H54 (cell line): ENCODE data around the gene MYADML2.

Experiments
- DNase-seq: peaks from one replicate; pipeline ENCODE4 v3.0.0; 2011; ENCODE audit warnings: low spot score, mixed read lengths; ENCODE audit not compliant: insufficient read length
- FAIRE-seq: peaks from 3 replicates; lab custom pipeline; 2011; peaks lifted over from hg19 to GRCh38; lab: Jason Lieb, UNC
- POLR2A ChIP-seq: IDR thresholded peaks from 2 replicates; pipeline ENCODE4 v1.6.1; 2011; ENCODE audit warnings: low read depth, mild to moderate bottlenecking, low read length

MYADML2 gene

DNA sequence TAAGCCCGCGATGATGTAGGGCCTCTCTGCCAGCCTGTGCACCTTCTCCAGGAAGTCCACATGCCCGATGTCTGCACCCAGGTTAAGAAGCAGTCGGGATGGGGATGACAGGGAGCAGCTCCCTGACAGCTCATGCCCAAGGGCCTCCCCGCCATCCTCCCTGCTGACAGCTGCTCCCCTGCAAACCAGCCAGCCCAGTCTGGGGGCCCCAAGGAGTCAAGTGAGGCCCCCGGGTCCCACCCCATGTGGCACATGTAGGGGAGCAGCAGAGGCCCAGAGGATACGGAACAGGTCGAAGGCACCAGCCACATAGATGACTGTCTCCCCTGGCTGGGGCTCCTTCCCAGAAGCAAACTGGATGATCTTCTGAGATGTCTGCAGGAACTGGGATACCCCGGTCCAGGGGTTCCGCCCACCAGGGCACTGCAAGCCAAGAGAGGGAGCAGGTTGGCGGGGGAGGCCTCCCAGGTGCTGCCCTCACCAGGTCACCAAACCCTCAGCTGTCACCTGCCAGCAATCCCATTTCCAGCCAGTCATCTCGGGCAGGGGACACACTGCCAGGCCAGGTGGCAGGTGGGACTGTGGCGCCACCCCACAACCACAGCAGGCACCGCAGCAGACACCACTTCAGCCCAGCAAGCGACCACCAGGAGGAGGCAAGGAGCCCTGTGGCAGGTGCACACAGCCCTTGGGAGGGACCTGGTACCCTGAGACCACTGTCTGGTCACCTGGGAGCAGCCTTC, 40.4 kb downstream of the MYADML2 start:
- no peak for FAIRE-seq
- DNase-seq, result no peak
- TF ChIP-seq POLR2A, result no peak

DNA sequence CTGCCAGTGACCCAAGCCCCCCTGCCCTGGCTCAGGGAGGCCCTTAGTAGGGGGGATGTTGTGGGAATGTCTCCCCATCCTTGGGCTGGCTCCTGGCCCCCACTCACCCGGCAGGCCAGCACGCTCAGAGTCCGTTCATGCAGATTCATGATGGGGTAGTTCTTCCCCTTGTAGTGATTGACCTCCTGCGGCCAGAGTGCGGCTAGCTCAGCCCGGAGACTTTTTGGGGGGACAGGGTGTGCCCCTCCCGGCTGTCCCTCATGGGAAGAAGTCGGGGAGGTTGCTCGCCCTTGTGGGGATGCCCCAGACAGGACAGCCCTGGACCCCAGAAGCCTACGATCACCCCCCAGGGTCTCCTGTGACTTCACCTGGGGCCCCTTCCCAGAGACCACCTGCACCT, 41.0 kb downstream of the MYADML2 start:
- no peak for TF ChIP-seq POLR2A
- FAIRE-seq, result no peak
- no peak for DNase-seq

DNA sequence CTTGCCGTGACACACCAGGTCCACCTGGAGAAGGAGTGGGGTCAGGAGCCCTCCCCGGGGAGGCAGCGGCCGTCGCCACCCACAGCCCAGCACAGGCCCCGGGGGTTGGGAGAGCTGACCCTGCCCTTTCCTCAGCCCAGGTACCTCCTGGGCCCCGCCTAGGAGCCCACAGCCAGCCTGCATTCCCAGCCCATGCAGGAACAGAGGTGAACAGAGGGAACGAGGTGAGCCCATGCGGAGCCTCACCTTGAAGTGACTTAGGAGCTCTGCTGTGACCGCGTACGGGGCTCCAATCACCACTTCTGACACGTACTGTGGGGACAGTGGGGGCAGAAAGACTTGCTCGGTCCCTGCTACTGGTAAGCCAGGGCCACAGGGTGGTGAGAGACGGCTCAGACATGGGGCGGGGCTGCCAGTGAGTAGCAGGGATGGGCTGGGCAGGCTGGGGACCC, 41.6 kb downstream of the MYADML2 start:
- DNase-seq (no peak), FAIRE-seq (no peak)
- no peak for TF ChIP-seq POLR2A

DNA sequence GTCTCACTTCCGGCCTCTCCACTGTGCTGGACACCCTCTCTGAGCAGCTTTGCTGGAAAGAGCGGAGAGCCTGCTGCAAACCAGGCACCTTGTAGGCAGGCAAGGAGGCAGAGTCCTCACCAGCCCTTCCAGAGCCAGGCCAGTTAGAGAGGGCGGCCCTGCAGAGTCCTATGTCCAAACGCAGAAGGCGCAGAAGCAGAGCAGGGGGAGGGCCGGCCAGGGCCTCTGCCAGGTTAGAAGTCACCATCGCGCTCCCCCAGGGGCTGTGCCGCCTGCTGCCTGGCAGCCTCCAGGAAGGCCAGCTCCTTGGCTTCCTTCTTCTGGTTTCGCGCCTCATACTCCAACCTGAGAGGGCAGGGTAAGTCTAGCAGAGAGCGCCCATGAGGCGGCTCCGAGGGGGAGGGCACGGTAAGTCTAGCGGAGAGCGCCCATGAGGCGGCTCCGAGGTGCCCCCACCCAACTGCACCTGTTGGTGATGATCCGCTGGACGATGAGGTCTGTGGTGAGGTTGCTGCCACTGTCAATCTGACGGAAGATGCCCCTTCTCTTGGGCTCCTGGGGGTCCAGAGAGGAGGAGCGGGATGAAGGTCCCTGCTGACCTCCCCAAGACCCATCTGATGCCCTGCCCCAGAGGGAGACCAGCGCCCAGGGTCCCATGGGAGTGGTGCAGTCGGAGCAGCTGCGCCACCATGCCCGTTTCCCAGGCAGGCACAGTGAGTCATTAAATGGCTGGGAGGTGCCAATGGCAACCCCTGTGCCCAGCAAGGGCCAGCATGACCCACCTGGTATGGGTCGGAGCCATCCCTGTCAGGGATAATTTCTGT, 42.2 kb downstream of the MYADML2 start:
- FAIRE-seq (no peak), DNase-seq (no peak)
- TF ChIP-seq POLR2A, result no peak

DNA sequence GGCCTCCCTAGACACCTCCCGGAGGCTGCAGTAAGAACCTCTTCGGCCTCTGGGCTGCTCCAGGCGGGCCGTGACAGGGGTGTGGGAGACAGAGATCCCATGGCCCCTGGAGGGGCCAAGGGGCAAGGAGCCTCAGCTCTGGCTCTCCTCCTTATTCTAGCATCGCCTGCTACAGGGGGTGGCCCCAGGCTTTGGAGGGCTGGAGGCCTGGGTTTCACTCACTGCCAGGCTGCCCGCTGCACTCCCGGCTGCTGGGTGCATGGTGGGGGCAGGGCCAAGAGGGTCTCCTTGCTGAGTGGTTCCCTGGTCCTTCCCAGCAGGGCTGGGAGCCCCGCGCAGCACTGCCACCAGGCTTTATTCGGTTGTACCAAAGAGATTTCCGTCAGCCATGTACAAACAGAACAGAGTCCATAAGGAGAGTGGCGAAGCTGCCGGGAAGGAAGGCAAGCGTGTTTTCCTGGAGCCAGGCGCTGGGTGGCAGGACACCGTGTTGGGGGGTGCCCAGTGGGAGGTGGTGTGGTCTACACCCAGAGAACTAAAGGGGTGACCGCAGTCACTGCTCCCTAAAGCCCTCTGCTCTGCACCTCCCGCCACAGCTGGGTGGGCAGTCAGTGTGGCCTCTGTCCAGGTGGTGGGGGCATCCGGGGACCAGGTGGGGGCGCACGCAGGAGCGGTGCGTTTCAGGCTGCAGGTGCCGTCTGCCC, 43.0 kb downstream of the MYADML2 start:
- no peak for FAIRE-seq
- TF ChIP-seq POLR2A, result no peak
- no peak for DNase-seq

DNA sequence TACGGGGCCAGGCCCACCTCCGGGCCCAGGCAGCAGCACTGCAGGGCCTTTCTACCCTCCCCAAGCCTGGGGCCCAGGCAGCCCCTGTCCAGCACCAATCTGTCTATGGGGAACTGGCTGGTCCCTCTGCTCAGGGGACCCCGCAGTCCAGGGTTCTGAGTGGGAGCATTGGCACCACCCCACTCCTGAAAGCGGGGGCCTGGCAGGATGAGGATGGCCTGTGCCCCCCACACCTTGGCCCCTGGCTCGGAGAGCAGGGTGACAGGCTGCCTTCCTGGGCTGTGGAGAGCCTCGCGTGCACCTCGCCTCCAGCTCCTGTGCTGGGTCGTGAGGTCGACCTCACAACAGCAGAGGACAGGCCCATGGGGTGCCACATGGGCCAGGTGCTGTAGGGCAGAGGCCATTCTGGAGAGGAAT, 43.6 kb downstream of the MYADML2 start:
- DNase-seq, result no peak
- FAIRE-seq, result no peak
- no peak for TF ChIP-seq POLR2A

DNA sequence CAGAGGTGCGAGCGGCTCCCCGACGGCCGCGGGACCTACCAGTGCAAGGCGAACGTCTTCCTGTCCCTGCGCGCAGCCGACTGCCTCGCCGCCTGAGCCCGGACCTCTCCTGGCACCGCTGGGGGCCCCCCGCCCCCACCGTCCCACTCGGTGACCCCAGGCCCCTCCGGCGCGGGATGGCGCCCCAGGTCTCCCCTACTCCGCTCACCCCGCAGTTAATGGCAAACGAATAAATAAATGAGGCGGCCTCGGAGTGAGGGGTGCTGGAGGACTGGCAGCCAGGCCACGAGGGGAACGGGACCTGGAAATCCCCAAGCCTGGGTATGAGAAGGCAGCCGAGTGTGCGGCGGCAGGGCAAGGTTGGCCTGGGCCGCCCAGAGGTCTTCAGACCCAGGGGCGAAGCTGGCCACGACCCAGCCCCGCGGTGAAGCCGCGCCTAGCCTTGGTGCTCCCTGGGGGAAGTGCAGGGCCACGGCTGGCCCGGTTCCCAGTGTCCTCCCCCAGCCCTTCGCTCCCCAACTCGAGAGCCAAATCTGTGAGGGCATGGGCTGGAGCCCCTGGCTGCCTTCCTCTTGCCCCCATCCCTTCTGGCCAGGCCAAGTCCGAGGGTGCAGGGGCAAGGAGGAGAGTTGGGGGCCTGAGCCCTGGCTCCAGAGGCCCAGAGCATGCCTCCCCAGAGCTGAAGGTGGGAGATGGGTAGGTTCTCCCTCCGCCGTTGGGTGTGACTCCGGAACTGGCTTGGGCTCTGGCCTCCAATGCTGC, 44.2 kb downstream of the MYADML2 start:
- no peak for TF ChIP-seq POLR2A
- FAIRE-seq (no peak), DNase-seq (no peak)

DNA sequence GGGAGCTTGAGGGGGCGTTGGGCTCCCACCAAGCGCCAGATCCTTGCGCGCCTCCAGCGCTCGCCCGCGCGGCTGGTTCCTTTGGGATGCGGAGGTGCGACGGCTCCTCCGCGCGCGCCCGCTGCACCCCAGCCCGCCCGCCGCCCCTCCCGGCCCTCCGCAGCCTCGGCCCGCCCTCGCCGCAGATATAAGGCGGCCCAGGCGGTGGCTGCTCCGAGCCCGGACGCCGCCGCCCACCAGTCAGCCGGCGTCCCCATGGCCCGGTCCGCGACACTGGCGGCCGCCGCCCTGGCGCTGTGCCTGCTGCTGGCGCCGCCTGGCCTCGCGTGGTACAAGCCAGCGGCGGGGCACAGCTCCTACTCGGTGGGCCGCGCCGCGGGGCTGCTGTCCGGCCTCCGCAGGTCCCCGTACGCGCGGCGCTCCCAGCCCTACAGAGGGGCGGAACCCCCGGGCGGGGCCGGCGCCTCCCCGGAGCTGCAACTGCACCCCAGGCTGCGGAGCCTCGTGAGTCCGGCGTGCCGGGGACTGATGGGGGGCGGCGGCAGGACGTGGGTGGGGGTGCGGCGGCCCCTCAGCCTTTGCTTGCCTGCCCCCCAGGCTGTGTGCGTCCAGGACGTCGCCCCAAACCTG, 44.9 kb downstream of the MYADML2 start, which contains the start of gene NPB:
NPB (plus strand) TSS at position 216 of the 630 bp plus-strand sequence; CDS start at position 256, 40 bp downstream.
- FAIRE-seq (no peak), DNase-seq (no peak)

DNA sequence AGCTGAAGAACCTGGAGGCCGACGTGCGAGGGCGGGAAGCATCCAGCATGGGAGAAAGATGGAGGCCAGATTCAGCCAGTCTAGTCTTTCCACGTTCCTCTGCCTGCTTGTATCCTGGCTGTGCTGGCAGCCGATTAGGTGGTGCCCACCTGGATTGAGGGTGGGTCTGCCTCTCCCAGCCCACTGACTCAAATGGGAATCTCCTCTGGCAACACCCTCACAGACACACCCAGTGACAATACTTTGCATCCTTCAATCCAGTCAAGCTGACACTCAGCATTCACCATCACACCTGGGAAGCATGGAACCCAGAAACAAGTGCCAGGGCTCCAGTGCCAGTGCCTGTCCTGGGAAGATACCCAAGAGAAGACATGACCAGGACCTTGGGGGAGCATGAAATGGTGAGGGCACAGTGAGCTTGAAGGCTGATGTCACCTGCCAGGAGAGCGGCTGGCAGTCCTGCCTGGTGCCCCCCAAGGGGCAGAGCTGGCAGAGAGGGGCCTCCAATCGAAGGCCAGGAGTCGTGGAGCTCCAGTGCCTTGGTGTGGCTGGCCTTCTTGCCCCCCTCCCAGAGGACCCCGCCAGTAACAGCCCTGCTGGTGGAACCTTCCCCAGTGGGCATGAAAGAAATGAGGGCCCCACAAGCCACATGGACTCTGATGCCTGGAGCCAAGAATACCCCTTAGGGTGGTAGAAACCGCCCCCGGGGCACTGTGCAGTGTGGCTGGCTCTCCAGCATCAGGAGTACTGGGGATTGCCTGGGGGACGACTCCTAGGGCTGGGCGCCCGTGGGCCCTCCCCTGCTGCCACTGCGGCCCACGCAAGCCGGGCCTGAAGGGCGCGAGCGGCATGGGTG, 45.6 kb downstream of the MYADML2 start:
- TF ChIP-seq POLR2A, result no peak
- no peak for DNase-seq
- FAIRE-seq, result no peak

More for the DNA sequence above, 44.9 kb downstream of the MYADML2 start, which contains the start of gene NPB:
- TF ChIP-seq POLR2A, result no peak

DNA sequence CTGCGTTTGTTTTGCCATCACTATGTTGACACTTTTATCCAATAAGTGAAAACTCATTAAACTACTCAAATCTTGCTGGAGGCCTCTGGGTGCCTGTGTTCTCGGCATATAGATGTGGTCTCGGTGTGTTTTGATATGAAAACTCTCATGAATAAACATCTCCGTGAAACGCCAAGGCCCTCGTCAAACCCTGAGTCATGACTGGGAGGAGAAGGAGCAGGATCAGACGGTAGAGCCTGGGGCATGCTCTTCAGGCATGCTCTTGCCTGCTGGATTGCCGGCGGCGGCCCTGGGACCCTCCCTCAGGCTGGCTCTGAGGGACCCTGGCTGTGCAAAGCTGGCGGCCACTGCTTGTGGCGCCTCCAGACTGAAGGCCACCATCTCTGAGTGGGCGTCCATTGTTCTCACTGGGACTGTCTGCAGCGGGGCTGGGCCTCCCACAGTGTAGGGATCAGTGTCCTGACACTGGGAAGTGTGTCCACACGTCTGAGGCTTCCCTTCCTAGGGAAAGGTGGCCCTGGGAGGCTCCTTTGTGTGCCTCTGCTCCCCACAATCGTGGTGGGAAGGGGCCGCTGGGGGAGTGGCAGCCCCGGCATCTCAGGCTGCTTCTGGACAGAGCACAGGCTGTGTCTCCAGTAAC, 46.7 kb downstream of the MYADML2 start:
- no peak for TF ChIP-seq POLR2A
- no peak for DNase-seq
- FAIRE-seq, result no peak

DNA sequence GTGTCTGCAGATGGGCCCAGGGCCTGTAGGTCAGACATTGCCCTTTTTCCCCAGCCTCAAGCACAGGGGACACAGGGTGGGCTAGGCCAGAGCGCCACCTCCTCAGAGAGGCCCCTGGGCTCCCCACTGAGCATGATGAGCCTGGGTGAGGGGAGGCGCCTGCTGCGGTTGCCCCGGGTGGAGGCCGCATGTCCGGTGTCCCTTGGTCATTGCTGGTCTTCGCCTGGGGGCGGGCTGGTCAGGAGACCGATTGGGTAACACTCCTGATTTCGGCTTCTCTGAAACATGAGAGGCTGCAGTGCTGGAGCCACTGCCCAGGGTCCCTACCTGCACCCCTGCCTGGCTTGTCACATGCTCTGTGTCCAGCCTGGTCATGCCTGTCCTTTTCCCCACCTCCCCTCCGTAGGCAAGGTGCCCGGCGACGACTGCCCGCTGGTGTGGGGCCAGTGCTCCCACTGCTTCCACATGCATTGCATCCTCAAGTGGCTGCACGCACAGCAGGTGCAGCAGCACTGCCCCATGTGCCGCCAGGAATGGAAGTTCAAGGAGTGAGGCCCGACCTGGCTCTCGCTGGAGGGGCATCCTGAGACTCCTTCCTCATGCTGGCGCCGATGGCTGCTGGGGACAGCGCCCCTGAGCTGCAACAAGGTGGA, 47.4 kb downstream of the MYADML2 start:
- TF ChIP-seq POLR2A, result no peak
- no peak for DNase-seq
- no peak for FAIRE-seq
